Neural crest cell (in vitro differentiated cells): Measurements from ENCODE around the gene MPST. TPM values are rescaled to one million over a fixed set of nuclear protein-coding genes. Genes with fewer than 3 reads are reported as not detected.

Source experiments
- DNase-seq: peaks from one replicate; pipeline ENCODE4 v3.0.0; 2021; ENCODE audit warnings: low read depth, mixed read lengths, low spot score
- H3K27ac Mint-ChIP-seq: one replicate; pipeline ENCODE4 v1.8.0; 2021; ENCODE audit warnings: mild to moderate bottlenecking, mixed read lengths; ENCODE audit not compliant: unreplicated experiment
- H3K27me3 Mint-ChIP-seq: 2 replicates; pipeline ENCODE4 v1.8.0; 2021; ENCODE audit warnings: low read depth, mild to moderate bottlenecking, mixed read lengths
- H3K36me3 Mint-ChIP-seq: 2 replicates; pipeline ENCODE4 v1.8.0; 2021; ENCODE audit warnings: low read depth, mild to moderate bottlenecking, mixed read lengths
- H3K4me1 Mint-ChIP-seq: 2 replicates; pipeline ENCODE4 v1.8.0; 2021; ENCODE audit warnings: mixed read lengths
- H3K4me3 Mint-ChIP-seq: one replicate; pipeline ENCODE4 v1.8.0; 2021; ENCODE audit warnings: mild to moderate bottlenecking, mixed read lengths
- H3K9me3 Mint-ChIP-seq: 2 replicates; pipeline ENCODE4 v1.8.0; 2021; ENCODE audit warnings: mixed read lengths
- CTCF ChIP-seq: fragments of 200-600 bp; sonication (generic); conservative IDR thresholded peaks from 2 replicates; pipeline ENCODE4 v1.5.0; 2021; ENCODE audit warnings: antibody characterized with exemption, mild to moderate bottlenecking
- total RNA-seq: library from RNA; stranded (reverse); gene quantifications from 2 replicates; pipeline ENCODE4 v1.2.1, GENCODE V29; 2021

Gene MPST
- total RNA-seq, 1 donor from 2014 or later = 103 TPM

- H3K36me3 Mint-ChIP-seq = peaks cover 8% of the 10 kb centered on the region
- H3K4me3 Mint-ChIP-seq = peak overlapping the region; percentile 92
- peak; percentile 35 for DNase-seq
- no peaks in the 10 kb centered on the region for H3K9me3 Mint-ChIP-seq
- peaks cover 26% of the 10 kb centered on the region for H3K4me1 Mint-ChIP-seq
- H3K27ac Mint-ChIP-seq = no peak overlapping the region
- no peaks in the 10 kb centered on the region for H3K27me3 Mint-ChIP-seq
- peak; percentile 70 for TF ChIP-seq CTCF
These were observed 2.4 kb downstream of the MPST start for GRCh38 chr22:37021710-37022482.

- no peak overlapping the region for H3K27ac Mint-ChIP-seq
- peak overlapping the region; percentile 92 for H3K4me3 Mint-ChIP-seq
- peaks cover 8% of the 10 kb centered on the region for H3K36me3 Mint-ChIP-seq
- no peak for DNase-seq
- no peak for TF ChIP-seq CTCF
- H3K9me3 Mint-ChIP-seq = no peaks in the 10 kb centered on the region
- H3K27me3 Mint-ChIP-seq = no peaks in the 10 kb centered on the region
- H3K4me1 Mint-ChIP-seq = peaks cover 21% of the 10 kb centered on the region
These were observed 3.2 kb downstream of the MPST start for GRCh38 chr22:37022483-37023337.

GRCh38 chr22:37023743-37024338 lies 4.3 kb downstream of the MPST start:
- Mint-ChIP-seq H3K27me3 (no peaks in the 10 kb centered on the region), H3K4me3 (peak overlapping the region; percentile 61), H3K36me3 (peaks cover 8% of the 10 kb centered on the region), H3K27ac (peak overlapping the region; percentile 5), H3K4me1 (peaks cover 20% of the 10 kb centered on the region), H3K9me3 (no peaks in the 10 kb centered on the region)
- DNase-seq = no peak
- TF ChIP-seq CTCF = no peak

- Mint-ChIP-seq H3K4me3 (peak overlapping the region; percentile 54), H3K27me3 (no peaks in the 10 kb centered on the region), H3K4me1 (peaks cover 20% of the 10 kb centered on the region), H3K27ac (peak overlapping the region; percentile 50), H3K9me3 (no peaks in the 10 kb centered on the region), H3K36me3 (peaks cover 8% of the 10 kb centered on the region)
- no peak for DNase-seq
- no peak for TF ChIP-seq CTCF
These were observed 5.0 kb downstream of the MPST start for GRCh38 chr22:37024339-37025157.

- H3K27me3 Mint-ChIP-seq = no peaks in the 10 kb centered on the region
- H3K4me3 Mint-ChIP-seq = no peak overlapping the region
- no peak for TF ChIP-seq CTCF
- no peak overlapping the region for H3K27ac Mint-ChIP-seq
- H3K36me3 Mint-ChIP-seq = peaks cover 8% of the 10 kb centered on the region
- peaks cover 12% of the 10 kb centered on the region for H3K4me1 Mint-ChIP-seq
- no peak for DNase-seq
- H3K9me3 Mint-ChIP-seq = no peaks in the 10 kb centered on the region
These were observed 6.0 kb downstream of the MPST start for GRCh38 chr22:37025500-37026070.
